ENCODE results near the gene EML6. TPM values are rescaled to one million over a fixed set of nuclear protein-coding genes. Genes with fewer than 3 reads are reported as not detected.

EML6 gene
- total RNA-seq, 4 donors from 2014 or later, result 2.7 to 42.5 (median 11.9) TPM

- intact Hi-C loops (cut with DNase I; ENCODE audit: low total_unique reads), result no loop called here
- no peaks in the 10 kb centered on the region for H3K27me3 ChIP-seq
- no peak overlapping the region for H3K4me3 ChIP-seq
- TF ChIP-seq, protein P1, sequence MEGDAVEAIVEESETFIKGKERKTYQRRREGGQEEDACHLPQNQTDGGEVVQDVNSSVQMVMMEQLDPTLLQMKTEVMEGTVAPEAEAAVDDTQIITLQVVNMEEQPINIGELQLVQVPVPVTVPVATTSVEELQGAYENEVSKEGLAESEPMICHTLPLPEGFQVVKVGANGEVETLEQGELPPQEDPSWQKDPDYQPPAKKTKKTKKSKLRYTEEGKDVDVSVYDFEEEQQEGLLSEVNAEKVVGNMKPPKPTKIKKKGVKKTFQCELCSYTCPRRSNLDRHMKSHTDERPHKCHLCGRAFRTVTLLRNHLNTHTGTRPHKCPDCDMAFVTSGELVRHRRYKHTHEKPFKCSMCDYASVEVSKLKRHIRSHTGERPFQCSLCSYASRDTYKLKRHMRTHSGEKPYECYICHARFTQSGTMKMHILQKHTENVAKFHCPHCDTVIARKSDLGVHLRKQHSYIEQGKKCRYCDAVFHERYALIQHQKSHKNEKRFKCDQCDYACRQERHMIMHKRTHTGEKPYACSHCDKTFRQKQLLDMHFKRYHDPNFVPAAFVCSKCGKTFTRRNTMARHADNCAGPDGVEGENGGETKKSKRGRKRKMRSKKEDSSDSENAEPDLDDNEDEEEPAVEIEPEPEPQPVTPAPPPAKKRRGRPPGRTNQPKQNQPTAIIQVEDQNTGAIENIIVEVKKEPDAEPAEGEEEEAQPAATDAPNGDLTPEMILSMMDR (IDR thresholded peaks at IDR 0.05 in 4 of 5, conservative IDR thresholded peaks at IDR 0.05 in 1 of 5), result no peak
- TF ChIP-seq POLR2A (IDR thresholded peaks at IDR 0.05), result no peak
- in situ Hi-C loops (cut with MboI; ENCODE audit: low sequenced_read_pairs in 4 of 4), result no loop called here
- H3K4me1 ChIP-seq, result no peaks in the 10 kb centered on the region
- no peak for DNase-seq
- no peak overlapping the region for H3K27ac ChIP-seq
- ATAC-seq, result no peak
- H3K9me3 ChIP-seq, result no peaks in the 10 kb centered on the region
- H3K36me3 ChIP-seq, result no peaks in the 10 kb centered on the region
Observed at GRCh38 chr2:54955358-54956110, 232.1 kb downstream of the EML6 start.

DNA sequence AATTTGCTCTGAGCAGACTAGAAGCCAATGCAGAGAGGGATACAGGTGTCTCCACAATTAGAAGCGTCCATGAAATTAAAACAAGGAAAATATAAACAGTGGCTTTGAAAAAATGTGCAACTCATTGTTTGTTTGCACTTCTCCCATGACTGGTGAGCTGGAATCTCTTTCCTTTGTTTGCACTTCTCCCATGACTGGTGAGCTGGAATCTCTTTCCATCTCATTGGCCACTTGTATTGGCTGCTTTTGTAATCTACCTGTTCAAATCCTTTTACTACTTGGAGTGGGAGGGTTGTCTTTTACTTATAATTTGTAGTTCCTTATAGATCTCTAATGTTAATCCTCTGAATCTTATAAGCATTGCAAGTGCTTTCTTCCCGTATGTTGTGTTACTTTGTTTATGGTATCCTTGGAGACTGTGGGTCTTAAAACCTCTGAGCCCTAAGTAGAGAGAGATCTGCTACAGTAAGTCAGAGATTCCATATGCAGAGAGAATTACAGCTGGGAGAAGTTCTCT is 232.7 kb downstream of the EML6 start:
- Histone ChIP-seq H3K27me3 (no peaks in the 10 kb centered on the region), H3K27ac (no peak overlapping the region), H3K4me1 (no peaks in the 10 kb centered on the region), H3K4me3 (no peak overlapping the region), H3K9me3 (no peaks in the 10 kb centered on the region), H3K36me3 (no peaks in the 10 kb centered on the region)
- in situ Hi-C loops (cut with MboI; ENCODE audit: low sequenced_read_pairs in 4 of 4), result no loop called here
- ATAC-seq (no peak), DNase-seq (no peak)
- TF ChIP-seq, protein P1 (IDR thresholded peaks at IDR 0.05 in 4 of 5, conservative IDR thresholded peaks at IDR 0.05 in 1 of 5), result no peak
- TF ChIP-seq POLR2A (IDR thresholded peaks at IDR 0.05), result no peak
- intact Hi-C loops (cut with DNase I; ENCODE audit: low total_unique reads), result no loop called here

GRCh38 chr2:54957321-54957999 is 234.0 kb downstream of the EML6 start:
- ATAC-seq, result no peak
- Histone ChIP-seq H3K27me3 (no peaks in the 10 kb centered on the region), H3K9me3 (no peaks in the 10 kb centered on the region), H3K27ac (no peak overlapping the region), H3K4me3 (no peak overlapping the region), H3K36me3 (no peaks in the 10 kb centered on the region), H3K4me1 (peaks cover 0 to 2% of the 10 kb centered on the region in 2 donors)
- no peak for DNase-seq
- TF ChIP-seq, protein P1 (IDR thresholded peaks at IDR 0.05 in 4 of 5, conservative IDR thresholded peaks at IDR 0.05 in 1 of 5), result no peak
- TF ChIP-seq POLR2A (IDR thresholded peaks at IDR 0.05), result no peak
- intact Hi-C loops (cut with DNase I; ENCODE audit: low total_unique reads), result no loop called here
- in situ Hi-C loops (cut with MboI; ENCODE audit: low sequenced_read_pairs in 4 of 4), result no loop called here

DNA sequence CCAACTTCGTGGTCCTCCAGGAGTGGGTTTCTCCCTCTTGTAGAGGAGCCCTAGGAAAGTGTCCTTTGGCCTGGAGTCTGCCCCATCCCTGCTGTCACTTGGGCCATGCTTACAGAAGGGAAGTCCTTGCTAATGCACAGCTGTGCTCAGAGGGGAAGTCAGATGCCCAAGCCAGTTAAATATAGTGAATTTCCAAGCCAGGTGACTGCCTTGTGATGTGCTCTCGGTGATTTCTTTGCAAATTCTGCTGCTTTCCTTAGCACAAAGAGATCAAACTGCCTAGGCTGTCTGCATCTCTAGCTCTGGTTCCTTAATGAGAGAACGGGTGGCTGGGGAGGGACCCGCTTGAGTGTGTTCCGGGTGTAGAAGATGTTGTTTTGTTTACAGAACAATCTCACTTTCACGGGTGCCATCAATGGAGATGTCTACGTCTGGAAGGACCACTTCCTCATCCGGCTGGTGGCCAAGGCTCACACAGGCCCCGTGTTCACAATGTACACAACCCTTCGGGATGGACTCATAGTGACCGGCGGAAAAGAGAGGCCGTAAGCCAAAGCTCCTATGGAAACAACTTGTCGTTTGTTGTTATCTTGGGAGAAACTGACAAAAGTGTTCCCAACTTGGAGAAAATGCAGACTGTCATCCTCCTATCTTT is 235.4 kb downstream of the EML6 start:
- TF ChIP-seq, protein P1 (IDR thresholded peaks at IDR 0.05 in 4 of 5, conservative IDR thresholded peaks at IDR 0.05 in 1 of 5), result no peak
- TF ChIP-seq POLR2A (IDR thresholded peaks at IDR 0.05), result no peak
- H3K4me3 ChIP-seq, result no peak overlapping the region
- H3K36me3 ChIP-seq, result no peaks in the 10 kb centered on the region
- H3K27ac ChIP-seq, result no peak overlapping the region
- H3K27me3 ChIP-seq, result no peaks in the 10 kb centered on the region
- no peak for ATAC-seq
- no peaks in the 10 kb centered on the region for H3K9me3 ChIP-seq
- intact Hi-C loops (cut with DNase I; ENCODE audit: low total_unique reads), result no loop called here
- DNase-seq, result no peak
- H3K4me1 ChIP-seq, result peaks cover 7 to 15% of the 10 kb centered on the region in 2 donors
- in situ Hi-C loops (cut with MboI; ENCODE audit: low sequenced_read_pairs in 4 of 4), result no loop called here

All from gastrocnemius medialis (tissue), 4 donors.